GM12878 (cell line): ENCODE measurements around the gene WDR41. TPM values are rescaled to one million over a fixed set of nuclear protein-coding genes. Genes with fewer than 3 reads are reported as not detected.

Experiments
- ATAC-seq: fragments of 200-7000 bp; cut with Tn5 transposase; 3 replicates; pipeline ENCODE4 v1.9.1; 2020; ENCODE audit warnings: mild to moderate bottlenecking, moderate library complexity
- BruUV-seq: library from RNA; stranded (reverse); fragments of 400-500 nt; replicated peaks from 2 replicates; lab custom pipeline; 2021; lab: Mats Ljungman, UMichigan
- CTCF ChIA-PET: fragments of 300-600 bp; sonication (Branson Sonifier 250); formaldehyde crosslinking; extraction: SDS; loops from one replicate; lab custom pipeline; 2021; ENCODE audit warnings: inconsistent platforms; lab: Yijun Ruan, JAX
- POLR2A ChIA-PET: fragments of 350-600 bp; formaldehyde crosslinking; extraction: SDS; loops from one replicate; lab custom pipeline; 2021; ENCODE audit warnings: inconsistent platforms; lab: Charles Lee
- RAD21 ChIA-PET: fragments of 300-600 bp; sonication (Branson Sonifier 250); formaldehyde crosslinking; loops from one replicate; lab custom pipeline; 2023; ENCODE audit warnings: antibody characterized with exemption; ENCODE audit not compliant: unreplicated experiment; lab: Charles Lee
- SMC1A ChIA-PET: fragments of 300-600 bp; sonication (Branson Sonifier 250); formaldehyde crosslinking; loops from one replicate; lab custom pipeline; 2023; ENCODE audit not compliant: unreplicated experiment, uncharacterized antibody; lab: Charles Lee
- DNase-seq: peaks from one replicate; pipeline ENCODE4 v3.0.0-alpha.2; 2011; ENCODE audit warnings: low read depth, low spot score
- FAIRE-seq: peaks from 3 replicates; lab custom pipeline; 2011; peaks lifted over from hg19 to GRCh38; lab: Jason Lieb, UNC
- H2AFZ ChIP-seq: 2 replicates; pipeline ENCODE4 v1.6.0; 2011; ENCODE audit warnings: low read depth, low read length, control low read depth; ENCODE audit not compliant: control insufficient read depth
- H3K27ac ChIP-seq: 2 replicates; pipeline ENCODE4 v1.5.1; 2011; ENCODE audit warnings: control low read depth; ENCODE audit not compliant: control insufficient read depth, insufficient read depth
- H3K27me3 ChIP-seq, 2 experiments: replicated peaks in 1 of 2; 2 replicates each; pipeline versions ENCODE4 v1.6.0 to v1.6.1; 2011; ENCODE audit warnings: low read length in 1 of 2; ENCODE audit not compliant: control insufficient read depth in 2 of 2, insufficient read depth in 2 of 2
- H3K36me3 ChIP-seq, 2 experiments: 2 replicates each; pipeline ENCODE4 v1.5.1; 2011; ENCODE audit warnings: low read length in 1 of 2; ENCODE audit not compliant: control insufficient read depth in 2 of 2, insufficient read depth in 2 of 2
- H3K4me1 ChIP-seq: 2 replicates; pipeline ENCODE4 v1.6.1; 2011; ENCODE audit warnings: mild to moderate bottlenecking, low read length, moderate library complexity, mixed read lengths; ENCODE audit not compliant: control insufficient read depth, insufficient read depth
- H3K4me2 ChIP-seq: 2 replicates; pipeline ENCODE4 v1.6.0; 2011; ENCODE audit warnings: control low read depth; ENCODE audit not compliant: control insufficient read depth, insufficient read depth
- H3K4me3 ChIP-seq: fragments of 200-600 bp; sonication (generic); 2 replicates; pipeline ENCODE4 v1.5.1; 2016
- H3K79me2 ChIP-seq: 2 replicates; pipeline ENCODE4 v1.6.0; 2011; ENCODE audit warnings: low read length; ENCODE audit not compliant: control insufficient read depth, insufficient read depth
- H3K9ac ChIP-seq: 2 replicates; pipeline ENCODE4 v1.8.0; 2011; ENCODE audit warnings: low read length, control low read depth, mixed read lengths; ENCODE audit not compliant: control insufficient read depth, insufficient read depth
- H3K9me3 ChIP-seq: replicated peaks from 3 replicates; pipeline ENCODE4 v1.5.1; 2011; ENCODE audit warnings: mild to moderate bottlenecking, low read length; ENCODE audit not compliant: control insufficient read depth, insufficient read depth
- H4K20me1 ChIP-seq: 2 replicates; pipeline ENCODE4 v1.6.0; 2011; ENCODE audit not compliant: control insufficient read depth, insufficient read depth
- BMI1 ChIP-seq: fragments of 450-650 bp; IDR thresholded peaks from 2 replicates; pipeline ENCODE4 v1.6.1; 2016; ENCODE audit warnings: mild to moderate bottlenecking, moderate library complexity, borderline replicate concordance
- EP300 ChIP-seq, 2 experiments: fragments of 150-350 bp in 1 of 2; IDR thresholded peaks; 2 replicates each; pipeline ENCODE4 v1.6.1; 2011 to 2012; ENCODE audit warnings: low read depth in 2 of 2, low read length in 2 of 2, borderline replicate concordance in 1 of 2, improper control_type of control experiment in 1 of 2, inconsistent platforms in 1 of 2; ENCODE audit not compliant: control insufficient read depth in 1 of 2
- JUNB ChIP-seq: IDR thresholded peaks from 2 replicates; pipeline ENCODE4 v1.6.1; 2016; ENCODE audit warnings: antibody characterized with exemption, mild to moderate bottlenecking
- KDM1A ChIP-seq: fragments of 200-600 bp; sonication (generic); IDR thresholded peaks from 2 replicates; pipeline ENCODE4 v1.6.1; 2016; ENCODE audit warnings: borderline replicate concordance
- MTA3 ChIP-seq: IDR thresholded peaks from 2 replicates; pipeline ENCODE4 v1.6.1; 2012; ENCODE audit warnings: low read length, inconsistent platforms, borderline replicate concordance
- NRF1 ChIP-seq: conservative IDR thresholded peaks from 2 replicates; pipeline ENCODE4 v1.6.1; 2011; ENCODE audit warnings: mild to moderate bottlenecking, low read depth, low read length, improper control_type of control experiment
- RCOR1 ChIP-seq: conservative IDR thresholded peaks from 2 replicates; pipeline ENCODE4 v1.6.1; 2012; ENCODE audit warnings: low read depth, low read length, improper control_type of control experiment
- SREBF1 ChIP-seq: IDR thresholded peaks from 2 replicates; pipeline ENCODE4 v1.6.1; 2012; ENCODE audit warnings: mild to moderate bottlenecking, low read length
- TAF1 ChIP-seq: IDR thresholded peaks from 2 replicates; pipeline ENCODE4 v1.6.1; 2011; ENCODE audit warnings: mild to moderate bottlenecking, low read depth, low read length, borderline replicate concordance
- TCF12 ChIP-seq: IDR thresholded peaks from 2 replicates; pipeline ENCODE4 v1.6.1; 2011; ENCODE audit warnings: low read depth, mild to moderate bottlenecking, low read length
- USF2 ChIP-seq: IDR thresholded peaks from 2 replicates; pipeline ENCODE4 v1.6.1; 2011; ENCODE audit warnings: low read depth, low read length, improper control_type of control experiment, borderline replicate concordance
- YY1 ChIP-seq: IDR thresholded peaks from 2 replicates; pipeline ENCODE4 v1.6.1; 2011; ENCODE audit warnings: low read depth, mild to moderate bottlenecking, low read length
- ZBTB11 ChIP-seq: fragments of 450-650 bp; formaldehyde crosslinking; IDR thresholded peaks from 2 replicates; pipeline ENCODE4 v1.5.0; 2022; ENCODE audit warnings: mild to moderate bottlenecking, missing genetic modification characterization
- ZNF207 ChIP-seq: fragments of 450-650 bp; IDR thresholded peaks from 2 replicates; pipeline ENCODE4 v1.6.1; 2014; ENCODE audit warnings: antibody characterized with exemption, mild to moderate bottlenecking, borderline replicate concordance
- ZSCAN29 ChIP-seq: fragments of 450-650 bp; IDR thresholded peaks from 2 replicates; pipeline ENCODE4 v1.6.1; 2017; ENCODE audit warnings: mild to moderate bottlenecking, moderate library complexity
- WGBS: methylation state at CpG from one replicate; pipeline ENCODE4 v1.1.6; 2016; ENCODE audit warnings: low lambda C conversion rate; ENCODE audit not compliant: insufficient replicate concordance, insufficient coverage; ENCODE audit errors: missing lambda C conversion rate; 5-methylcytosine and 5-hydroxymethylcytosine counted together
- in situ Hi-C: fragments of 300-500 bp; cut with MboI; formaldehyde crosslinking; loops from 9 replicates; pipeline ENCODE4 v1.14.3; 2018; ENCODE audit warnings: mixed read lengths
- intact Hi-C: fragments of 100-400 bp; cut with micrococcal nuclease; formaldehyde crosslinking; loops from one replicate; pipeline ENCODE4 v1.14.2; 2022; ENCODE audit not compliant: unreplicated experiment
- polyA plus RNA-seq, 11 experiments: library from polyadenylated mRNA; depleted of rRNA in 4 of 11; unstranded in 6 of 11; stranded (reverse) in 5 of 11; fragments of >200 nt; fragmentation: Nextera tagmentation in 4 of 11; fragmentation: Illumina TruSeq in 1 of 11; extraction: Ambion mirVana in 4 of 11; extraction: Trizol in 1 of 11; gene quantifications; 1 replicate in 1 of 11; 2 replicates in 10 of 11; pipeline versions ENCODE4 v1.2.1 to v1.2.3, GENCODE V29; 2011 to 2016; ENCODE audit warnings: inconsistent platforms in 2 of 11, missing spikeins in 2 of 11, low read depth in 1 of 11
- total RNA-seq, 4 experiments: library from RNA; depleted of rRNA in 3 of 4; stranded (reverse); fragments of >200 nt in 3 of 4; fragmentation: Illumina TruSeq in 1 of 4; extraction: Trizol in 1 of 4; gene quantifications; 2 replicates each; pipeline versions ENCODE4 v1.2.1 to v1.2.3, GENCODE V29; 2013 to 2021
- TF ChIP-seq, protein P1 (sequence below): fragments of 450-650 bp; IDR thresholded peaks from 2 replicates; pipeline ENCODE4 v1.6.1; 2017; ENCODE audit warnings: mild to moderate bottlenecking, low read depth, inconsistent platforms; ENCODE audit not compliant: poor library complexity, severe bottlenecking
- TF ChIP-seq, protein P2 (sequence below): fragments of 450-650 bp; IDR thresholded peaks from 2 replicates; pipeline ENCODE4 v1.6.1; 2014; ENCODE audit warnings: mild to moderate bottlenecking

WDR41 gene
- total and polyA plus RNA-seq, 10 of the 15 experiments (the other 5 are each of a cell fraction or from before 2014, with no cell fraction given): 60.0 to 124 (median 84.4) TPM

GRCh38 chr5:77390795-77391194, 101.3 kb downstream of the WDR41 start:
- FAIRE-seq (no peak), DNase-seq (no peak), ATAC-seq (no peak)
- Histone ChIP-seq H3K9ac (no peak overlapping the region), H3K27ac (no peak overlapping the region), H4K20me1 (no peaks in the 10 kb centered on the region), H3K4me1 (no peaks in the 10 kb centered on the region), H3K36me3 (no peaks in the 10 kb centered on the region), H3K4me2 (no peak overlapping the region), H2AFZ (no peak overlapping the region), H3K79me2 (no peaks in the 10 kb centered on the region), H3K9me3 (no peaks in the 10 kb centered on the region; the same call in 2 of the 3 replicates), H3K27me3 (no peaks in the 10 kb centered on the region), H3K4me3 (no peak overlapping the region)
- in situ Hi-C loops (no loop called here), intact Hi-C loops (no loop called here)
- 64% methylated on average over 2 of the region's 2 CpGs for WGBS
- CTCF ChIA-PET: interaction anchor here (1.0 kb wide), 1 partner anchor 12 kb away, joined by 3 read pairs; no protein-coding TSS in a partner anchor
- no TSS peak for BruUV-seq
- POLR2A ChIA-PET: interaction anchor here (1.4 kb wide), 1 partner anchor 14 kb away, joined by 6 read pairs; no protein-coding TSS in a partner anchor
- SMC1A ChIA-PET: interaction anchor here (1.0 to 4.0 kb wide), 3 partner anchors 11 to 34 kb away, joined by 4 to 22 read pairs (median 4); no protein-coding TSS in a partner anchor
- RAD21 ChIA-PET: no interaction called here
- TF ChIP-seq ZBTB11 (CRISPR knock-in tag) (no peak), YY1 (no peak), TCF12 (no peak), ZNF207 (no peak), SREBF1 (no peak), NRF1 (no peak), JUNB (no peak), RCOR1 (no peak), TAF1 (no peak), KDM1A (no peak), MTA3 (no peak), USF2 (no peak), BMI1 (no peak), ZSCAN29 (no peak), EP300 (IDR thresholded peaks at IDR 0.05; ENCODE audit: borderline replicate concordance in 1 of 2, control insufficient read depth in 1 of 2, low read depth in 2 of 2, low read length in 2 of 2) (no peak)
- TF ChIP-seq, protein P1, sequence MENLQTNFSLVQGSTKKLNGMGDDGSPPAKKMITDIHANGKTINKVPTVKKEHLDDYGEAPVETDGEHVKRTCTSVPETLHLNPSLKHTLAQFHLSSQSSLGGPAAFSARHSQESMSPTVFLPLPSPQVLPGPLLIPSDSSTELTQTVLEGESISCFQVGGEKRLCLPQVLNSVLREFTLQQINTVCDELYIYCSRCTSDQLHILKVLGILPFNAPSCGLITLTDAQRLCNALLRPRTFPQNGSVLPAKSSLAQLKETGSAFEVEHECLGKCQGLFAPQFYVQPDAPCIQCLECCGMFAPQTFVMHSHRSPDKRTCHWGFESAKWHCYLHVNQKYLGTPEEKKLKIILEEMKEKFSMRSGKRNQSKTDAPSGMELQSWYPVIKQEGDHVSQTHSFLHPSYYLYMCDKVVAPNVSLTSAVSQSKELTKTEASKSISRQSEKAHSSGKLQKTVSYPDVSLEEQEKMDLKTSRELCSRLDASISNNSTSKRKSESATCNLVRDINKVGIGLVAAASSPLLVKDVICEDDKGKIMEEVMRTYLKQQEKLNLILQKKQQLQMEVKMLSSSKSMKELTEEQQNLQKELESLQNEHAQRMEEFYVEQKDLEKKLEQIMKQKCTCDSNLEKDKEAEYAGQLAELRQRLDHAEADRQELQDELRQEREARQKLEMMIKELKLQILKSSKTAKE: no peak
- TF ChIP-seq, protein P2, sequence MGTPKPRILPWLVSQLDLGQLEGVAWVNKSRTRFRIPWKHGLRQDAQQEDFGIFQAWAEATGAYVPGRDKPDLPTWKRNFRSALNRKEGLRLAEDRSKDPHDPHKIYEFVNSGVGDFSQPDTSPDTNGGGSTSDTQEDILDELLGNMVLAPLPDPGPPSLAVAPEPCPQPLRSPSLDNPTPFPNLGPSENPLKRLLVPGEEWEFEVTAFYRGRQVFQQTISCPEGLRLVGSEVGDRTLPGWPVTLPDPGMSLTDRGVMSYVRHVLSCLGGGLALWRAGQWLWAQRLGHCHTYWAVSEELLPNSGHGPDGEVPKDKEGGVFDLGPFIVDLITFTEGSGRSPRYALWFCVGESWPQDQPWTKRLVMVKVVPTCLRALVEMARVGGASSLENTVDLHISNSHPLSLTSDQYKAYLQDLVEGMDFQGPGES: no peak
